GM13976 (cell line): Measurements from ENCODE around the gene SECISBP2.
"Not testable (repeated sequence)": the region's sequence is repeated elsewhere in the genome, so short reads cannot be mapped to it uniquely, and the experiment has no call there.

Source experiments
- DNase-seq: peaks from one replicate; pipeline ENCODE4 v3.0.0; 2012; ENCODE audit warnings: low spot score
- in situ Hi-C: fragments of 300-500 bp; cut with MboI; formaldehyde crosslinking; loops from one replicate; pipeline ENCODE4 v1.12.0; 2022; ENCODE audit warnings: low sequenced_read_pairs, mixed read lengths, inconsistent platforms; ENCODE audit not compliant: unreplicated experiment
- TF ChIP-seq, protein P1 (sequence below): IDR thresholded peaks from 2 replicates; pipeline ENCODE4 v1.5.1; 2012; ENCODE audit warnings: borderline replicate concordance, mild to moderate bottlenecking; ENCODE audit not compliant: insufficient read depth; ENCODE audit errors: extremely low read depth, missing control alignments, control extremely low read depth

Gene SECISBP2

DNA sequence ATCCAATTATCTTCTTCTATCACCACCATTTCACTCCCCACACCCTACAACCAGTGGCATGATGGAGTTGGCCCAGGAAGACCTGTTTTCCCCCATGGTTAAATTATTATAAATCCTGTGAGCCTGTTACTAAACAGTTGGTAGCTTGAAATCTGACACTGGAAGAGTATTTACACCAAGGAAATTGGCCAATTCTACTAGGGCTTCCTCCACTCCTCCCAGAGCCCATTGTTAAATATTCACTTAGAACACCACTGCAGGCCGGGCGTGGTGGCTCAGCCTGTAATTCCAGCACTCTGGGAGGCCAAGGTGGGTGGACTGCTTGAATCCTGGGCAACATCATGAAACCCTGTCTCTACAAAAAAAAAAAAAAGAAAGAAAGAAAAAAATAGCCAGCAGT, 39.7 kb upstream of the SECISBP2 start:
- TF ChIP-seq, protein P1, sequence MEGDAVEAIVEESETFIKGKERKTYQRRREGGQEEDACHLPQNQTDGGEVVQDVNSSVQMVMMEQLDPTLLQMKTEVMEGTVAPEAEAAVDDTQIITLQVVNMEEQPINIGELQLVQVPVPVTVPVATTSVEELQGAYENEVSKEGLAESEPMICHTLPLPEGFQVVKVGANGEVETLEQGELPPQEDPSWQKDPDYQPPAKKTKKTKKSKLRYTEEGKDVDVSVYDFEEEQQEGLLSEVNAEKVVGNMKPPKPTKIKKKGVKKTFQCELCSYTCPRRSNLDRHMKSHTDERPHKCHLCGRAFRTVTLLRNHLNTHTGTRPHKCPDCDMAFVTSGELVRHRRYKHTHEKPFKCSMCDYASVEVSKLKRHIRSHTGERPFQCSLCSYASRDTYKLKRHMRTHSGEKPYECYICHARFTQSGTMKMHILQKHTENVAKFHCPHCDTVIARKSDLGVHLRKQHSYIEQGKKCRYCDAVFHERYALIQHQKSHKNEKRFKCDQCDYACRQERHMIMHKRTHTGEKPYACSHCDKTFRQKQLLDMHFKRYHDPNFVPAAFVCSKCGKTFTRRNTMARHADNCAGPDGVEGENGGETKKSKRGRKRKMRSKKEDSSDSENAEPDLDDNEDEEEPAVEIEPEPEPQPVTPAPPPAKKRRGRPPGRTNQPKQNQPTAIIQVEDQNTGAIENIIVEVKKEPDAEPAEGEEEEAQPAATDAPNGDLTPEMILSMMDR, result no peak
- no peak for DNase-seq
- in situ Hi-C loops, result loop anchor here (10.0 kb wide), 1 partner anchor 84 kb away; no protein-coding TSS in a partner anchor

DNA sequence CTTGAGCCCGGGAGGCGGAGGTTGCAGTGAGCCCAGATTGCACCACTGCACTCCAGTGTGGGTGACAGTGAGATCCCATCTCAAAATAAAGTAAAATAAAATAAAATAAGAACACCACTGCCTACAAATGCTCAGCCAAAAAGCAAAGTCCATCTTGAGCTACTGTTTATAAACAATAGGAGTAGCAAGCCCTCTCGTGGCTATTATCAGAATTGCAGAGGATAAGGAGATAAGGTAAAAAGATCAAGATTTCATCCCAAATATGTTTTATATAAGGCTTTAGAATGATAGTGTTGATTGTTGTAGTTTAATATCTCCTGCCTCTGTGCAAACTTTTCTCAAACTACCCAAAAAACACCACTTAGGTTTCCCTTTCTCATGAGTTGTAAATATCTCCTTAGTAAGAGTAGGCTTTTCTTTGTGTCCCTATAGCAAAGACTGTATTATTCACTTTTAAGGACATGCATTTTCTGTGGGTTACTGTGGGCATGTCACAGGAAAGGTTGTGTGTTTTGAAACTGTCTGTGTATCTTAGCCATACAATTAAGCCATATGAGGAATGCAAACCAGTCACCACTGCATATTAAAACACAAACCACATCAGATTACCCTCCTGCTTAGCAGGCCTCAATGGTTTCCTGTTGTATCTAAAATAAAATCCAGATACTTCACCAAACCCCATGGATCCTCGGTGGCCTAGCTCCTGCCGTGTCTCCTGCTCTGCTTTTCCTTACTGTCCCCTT, 39.1 kb upstream of the SECISBP2 start:
- in situ Hi-C loops, result loop anchor here (10.0 kb wide), 1 partner anchor 84 kb away; no protein-coding TSS in a partner anchor
- peak; percentile 55 for DNase-seq
- TF ChIP-seq, protein P1, result peak; percentile 33

DNA sequence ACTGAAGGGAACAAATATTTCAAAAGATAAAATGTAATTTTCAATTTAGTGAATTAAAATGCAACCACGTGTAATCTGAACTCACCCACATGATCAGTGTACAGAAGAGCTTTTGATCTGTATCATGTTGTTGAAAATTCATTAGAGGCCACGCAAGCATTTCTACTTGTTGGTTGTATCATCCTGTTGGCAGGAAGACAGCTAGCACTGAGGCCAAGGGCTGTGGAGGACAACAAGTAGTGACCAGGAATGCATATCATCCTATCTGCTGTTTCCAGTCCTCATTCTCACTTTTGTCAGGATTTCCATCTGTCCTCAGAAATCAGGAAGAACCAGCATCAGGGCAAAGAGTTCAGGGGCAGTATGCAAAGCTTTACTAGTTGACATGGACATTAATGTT, 37.2 kb upstream of the SECISBP2 start:
- TF ChIP-seq, protein P1, result no peak
- in situ Hi-C loops, result no loop called here
- DNase-seq, result no peak

DNA sequence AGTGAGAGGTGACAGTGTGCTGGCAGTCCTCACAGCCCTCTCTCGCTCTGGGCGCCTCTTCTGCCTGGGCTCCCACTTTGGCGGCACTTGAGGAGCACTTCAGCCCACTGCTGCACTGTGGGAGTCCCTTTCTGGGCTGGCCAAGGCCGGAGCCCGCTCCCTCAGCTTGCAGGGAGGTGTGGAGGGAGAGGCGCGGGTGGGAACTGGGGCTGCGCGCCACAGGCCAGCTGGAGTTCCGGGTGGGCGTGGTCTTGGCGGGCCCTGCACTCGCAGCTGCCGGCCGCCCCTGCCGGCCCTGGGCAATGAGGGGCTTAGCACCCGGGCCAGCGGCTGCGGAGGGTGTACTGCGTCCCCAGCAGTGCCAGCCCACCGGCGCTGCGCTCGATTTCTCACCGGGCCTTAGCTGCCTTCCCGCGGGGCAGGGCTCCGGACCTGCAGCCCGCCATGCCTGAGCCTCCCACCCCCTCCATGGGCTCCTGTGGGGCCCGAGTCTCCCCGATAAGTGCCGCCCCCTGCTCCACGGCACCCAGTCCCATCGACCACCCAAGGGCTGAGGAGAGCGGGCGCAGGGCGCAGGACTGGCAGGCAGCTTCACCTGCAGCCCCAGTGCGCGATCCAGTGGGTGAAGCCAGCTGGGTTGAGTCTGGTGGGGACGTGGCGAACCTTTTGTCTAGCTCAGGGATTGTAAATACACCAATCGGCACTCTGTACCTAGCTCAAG, 35.9 kb upstream of the SECISBP2 start:
- DNase-seq, in situ Hi-C loops: not testable (repeated sequence)

DNA sequence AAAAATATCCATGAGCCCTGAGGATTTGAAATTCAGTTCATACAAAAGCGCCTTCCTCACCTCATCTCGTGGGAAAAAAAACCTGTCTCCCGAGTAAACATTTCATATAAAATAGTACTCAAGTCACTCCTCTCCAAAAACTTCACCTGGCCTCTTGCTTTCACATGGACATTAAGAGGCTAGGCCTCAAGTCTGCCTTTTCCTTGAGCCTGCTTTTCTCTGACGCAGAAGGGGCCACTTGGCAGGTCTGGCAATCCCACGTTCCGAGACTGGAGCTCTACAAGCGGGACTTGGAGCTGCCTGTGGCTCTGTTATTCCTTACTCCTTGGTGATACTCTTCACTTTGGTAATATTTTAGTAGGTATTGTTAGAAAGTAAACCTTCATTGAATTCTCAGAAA, 34.2 kb upstream of the SECISBP2 start:
- TF ChIP-seq, protein P1, result no peak
- in situ Hi-C loops, result no loop called here
- no peak for DNase-seq

DNA sequence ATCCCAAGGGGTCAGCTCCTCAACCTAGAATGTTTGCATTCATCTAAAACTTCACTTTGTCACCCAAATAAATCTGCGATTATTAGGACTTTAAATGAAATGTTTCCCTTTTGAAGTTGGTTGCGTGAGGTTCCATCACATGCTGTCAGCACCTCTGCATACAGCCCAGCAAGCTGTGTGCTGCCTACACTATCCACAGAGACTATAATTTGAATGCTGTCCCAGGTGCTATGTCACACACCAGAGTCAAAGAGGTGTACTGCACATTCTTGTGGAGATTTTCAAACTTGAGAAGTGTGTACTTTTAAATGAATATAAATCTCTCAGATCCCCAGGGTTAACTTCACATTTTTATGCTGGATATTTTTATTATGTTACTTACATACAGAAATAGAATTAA, 26.6 kb upstream of the SECISBP2 start:
- DNase-seq, result no peak
- TF ChIP-seq, protein P1, result no peak
- in situ Hi-C loops, result no loop called here

DNA sequence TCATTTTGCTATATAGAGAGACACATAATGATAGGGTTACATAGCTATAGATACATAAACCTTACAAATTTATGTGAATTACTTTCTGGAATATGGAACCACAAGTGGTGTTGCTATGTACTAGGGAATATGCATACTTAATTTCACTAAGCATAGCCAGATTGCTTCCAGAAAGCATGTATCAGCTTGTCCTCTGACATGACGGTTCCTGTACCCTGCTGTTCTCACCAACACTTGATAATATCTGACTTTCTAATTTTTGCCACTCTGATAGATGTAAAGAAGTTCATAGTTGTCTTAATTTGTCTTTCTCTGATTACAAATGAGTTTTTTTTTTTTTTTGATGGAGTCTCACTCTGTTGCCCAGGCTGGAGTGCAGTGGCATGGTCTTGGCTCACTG, 25.3 kb upstream of the SECISBP2 start:
- TF ChIP-seq, protein P1, result no peak
- in situ Hi-C loops, result no loop called here
- no peak for DNase-seq
